Body of pancreas (tissue), 4 donors: ENCODE results near the gene METTL21C.

ENCODE experiments used
- CTCF ChIP-seq, 7 experiments: fragments of 450-650 bp in 4 of 7; fragments of 200-600 bp in 3 of 7; sonication (generic) in 3 of 7; IDR thresholded peaks; one replicate each; pipeline ENCODE4 v1.5.1; 2016 to 2019; ENCODE audit warnings: antibody characterized with exemption in 7 of 7
- POLR2A ChIP-seq, 3 donors: fragments of 450-650 bp; IDR thresholded peaks; one replicate each; pipeline ENCODE4 v1.6.1; 2016; ENCODE audit warnings: antibody characterized with exemption in 3 of 3, mild to moderate bottlenecking in 2 of 3

GRCh38 chr13:102724923-102725322 lies 30.1 kb upstream of the METTL21C start:
- TF ChIP-seq CTCF (IDR thresholded peaks at IDR 0.05) (peak in 5 of 7 experiments; percentile 8 to 46 (median 37)), POLR2A (IDR thresholded peaks at IDR 0.05) (no peak)
